MCF 10A (cell line): ENCODE data around the gene SMIM27. TPM values are rescaled to one million over a fixed set of nuclear protein-coding genes. Genes with fewer than 3 reads are reported as not detected.

ENCODE experiments used
- BruUV-seq: library from RNA; stranded (reverse); fragments of 400-500 nt; replicated peaks from 2 replicates; lab custom pipeline; 2021; lab: Mats Ljungman, UMichigan
- CTCF ChIA-PET: fragments of 300-600 bp; sonication (Branson Sonifier 250); formaldehyde crosslinking; extraction: SDS; loops from one replicate; lab custom pipeline; 2021; ENCODE audit warnings: antibody characterized with exemption, inconsistent platforms; lab: Yijun Ruan, JAX
- POLR2A ChIA-PET: fragments of 300-600, 350-650 bp; sonication (Branson Sonifier 250); formaldehyde crosslinking; extraction: SDS; loops from one replicate; lab custom pipeline; 2020; ENCODE audit warnings: antibody characterized with exemption, inconsistent platforms; lab: Yijun Ruan, JAX
- DNase-seq: peaks from one replicate; pipeline ENCODE4 v3.0.0-alpha.2; 2018; ENCODE audit not compliant: unreplicated experiment
- H3K27ac Mint-ChIP-seq: one replicate; pipeline ENCODE4 v1.8.0; 2022; ENCODE audit warnings: mild to moderate bottlenecking, low read depth, mixed read lengths; ENCODE audit not compliant: unreplicated experiment
- H3K27me3 Mint-ChIP-seq: one replicate; pipeline ENCODE4 v1.8.0; 2022; ENCODE audit warnings: mixed read lengths; ENCODE audit not compliant: insufficient read depth, unreplicated experiment
- H3K36me3 Mint-ChIP-seq: one replicate; pipeline ENCODE4 v1.8.0; 2022; ENCODE audit warnings: mild to moderate bottlenecking, moderate library complexity, mixed read lengths; ENCODE audit not compliant: insufficient read depth, unreplicated experiment
- H3K4me1 Mint-ChIP-seq: one replicate; pipeline ENCODE4 v1.8.0; 2022; ENCODE audit warnings: mixed read lengths; ENCODE audit not compliant: insufficient read depth, unreplicated experiment
- H3K4me3 Mint-ChIP-seq: one replicate; pipeline ENCODE4 v1.8.0; 2022; ENCODE audit warnings: mild to moderate bottlenecking, moderate library complexity, mixed read lengths; ENCODE audit not compliant: unreplicated experiment
- H3K9me3 Mint-ChIP-seq: one replicate; pipeline ENCODE4 v1.8.0; 2022; ENCODE audit warnings: mixed read lengths; ENCODE audit not compliant: unreplicated experiment
- CTCF ChIP-seq: fragments of 200-600 bp; IDR thresholded peaks from one replicate; pipeline ENCODE4 v1.8.0; 2022; ENCODE audit warnings: antibody characterized with exemption, mild to moderate bottlenecking; ENCODE audit not compliant: unreplicated experiment
- intact Hi-C: fragments of 100-400 bp; cut with micrococcal nuclease; formaldehyde crosslinking; loops from 2 replicates; pipeline ENCODE4 v1.14.1; 2022
- total RNA-seq: library from RNA; stranded (reverse); gene quantifications from 2 replicates; pipeline ENCODE4 v1.2.3, GENCODE V29; 2022

The SMIM27 gene
- total RNA-seq, 1 experiment from 2014 or later, result 7.8 TPM

- CTCF ChIA-PET, result interaction anchor here (0.6 to 20.5 kb wide), 17 partner anchors 8 to 395 kb away, joined by 3 to 601 read pairs (median 4); partner anchors contain the start of genes ACO1 and RIGI
- POLR2A ChIA-PET, result interaction anchor here (0.5 to 4.0 kb wide), 18 partner anchors 15 to 587 kb away, joined by 3 to 61 read pairs (median 5); partner anchors contain the start of genes ACO1, DNAJA1, RIGI and SMIM27
Observed at GRCh38 chr9:32572900-32573523, 20.9 kb downstream of the SMIM27 start, which contains the start of gene NDUFB6. TSS of gene NDUFB6 (minus strand) at chr9:32573159. CDS start at chr9:32573060, 99 bp downstream.

GRCh38 chr9:32573821-32574220, 21.7 kb downstream of the SMIM27 start:
- ChIA-PET POLR2A (interaction anchor here (0.5 to 4.0 kb wide), 14 partner anchors 14 to 452 kb away, joined by 3 to 61 read pairs (median 5); partner anchors contain the start of genes ACO1, DNAJA1, RIGI and SMIM27), CTCF (interaction anchor here (0.6 to 20.5 kb wide), 13 partner anchors 8 to 394 kb away, joined by 3 to 601 read pairs (median 4); partner anchors contain the start of genes ACO1 and RIGI)
- no peak for TF ChIP-seq CTCF
- H3K4me1 Mint-ChIP-seq, result peaks cover 13% of the 10 kb centered on the region
- H3K4me3 Mint-ChIP-seq, result peak overlapping the region; percentile 93
- BruUV-seq, result no TSS peak
- no peaks in the 10 kb centered on the region for H3K9me3 Mint-ChIP-seq
- H3K27me3 Mint-ChIP-seq, result no peaks in the 10 kb centered on the region
- DNase-seq, result no peak
- H3K27ac Mint-ChIP-seq, result no peak overlapping the region
- intact Hi-C loops, result loop anchor here (5.0 kb wide), 1 partner anchor 137 kb away; no protein-coding TSS in a partner anchor
- H3K36me3 Mint-ChIP-seq, result peaks cover 8% of the 10 kb centered on the region

More at GRCh38 chr9:32572900-32573523, 20.9 kb downstream of the SMIM27 start, which contains the start of gene NDUFB6:
- intact Hi-C loops, result loop anchor here (1.0 to 5.0 kb wide), 4 partner anchors 21 to 195 kb away; partner anchors contain the start of genes RIGI, SMIM27 and TOPORS
- DNase-seq, result peak; percentile 89
- H3K9me3 Mint-ChIP-seq, result no peaks in the 10 kb centered on the region
- H3K27ac Mint-ChIP-seq, result peak within 1 kb of the TSS; percentile 90
- H3K4me3 Mint-ChIP-seq, result peak within 1 kb of the TSS; percentile 93
- H3K27me3 Mint-ChIP-seq, result no peaks in the 10 kb centered on the region
- TF ChIP-seq CTCF, result no peak
- no TSS peak for BruUV-seq
- H3K36me3 Mint-ChIP-seq, result peaks cover 9% of the 10 kb centered on the region
- H3K4me1 Mint-ChIP-seq, result peaks cover 13% of the 10 kb centered on the region

- DNase-seq, result no peak
- no peak overlapping the region for H3K27ac Mint-ChIP-seq
- H3K4me3 Mint-ChIP-seq, result no peak overlapping the region
- no peaks in the 10 kb centered on the region for H3K9me3 Mint-ChIP-seq
- intact Hi-C loops, result loop anchor here (5.0 kb wide), 1 partner anchor 138 kb away; no protein-coding TSS in a partner anchor
- CTCF ChIA-PET, result interaction anchor here (0.6 to 20.5 kb wide), 5 partner anchors 49 to 859 kb away, joined by 3 to 601 read pairs (median 7); partner anchors contain the start of genes ACO1 and RIGI
- no peak for TF ChIP-seq CTCF
- H3K36me3 Mint-ChIP-seq, result peaks cover 8% of the 10 kb centered on the region
- POLR2A ChIA-PET, result interaction anchor here (0.6 to 4.0 kb wide), 5 partner anchors 39 to 450 kb away, joined by 3 to 49 read pairs (median 3); partner anchors contain the start of genes ACO1 and DNAJA1
- H3K4me1 Mint-ChIP-seq, result peaks cover 11% of the 10 kb centered on the region
- no peaks in the 10 kb centered on the region for H3K27me3 Mint-ChIP-seq
- BruUV-seq, result no TSS peak
Observed at GRCh38 chr9:32574858-32575257, 22.7 kb downstream of the SMIM27 start.

GRCh38 chr9:32577316-32577715, 25.2 kb downstream of the SMIM27 start:
- Mint-ChIP-seq H3K4me1 (peaks cover 6% of the 10 kb centered on the region), H3K36me3 (no peaks in the 10 kb centered on the region), H3K27ac (no peak overlapping the region), H3K9me3 (no peaks in the 10 kb centered on the region), H3K4me3 (no peak overlapping the region), H3K27me3 (no peaks in the 10 kb centered on the region)
- ChIA-PET CTCF (interaction anchor here (0.8 to 20.5 kb wide), 6 partner anchors 51 to 393 kb away, joined by 3 to 601 read pairs (median 3); partner anchors contain the start of gene RIGI), POLR2A (interaction anchor here (2.3 kb wide), 1 partner anchor 199 kb away, joined by 9 read pairs; no protein-coding TSS in a partner anchor)
- DNase-seq, result no peak
- BruUV-seq, result no TSS peak
- intact Hi-C loops, result no loop called here
- no peak for TF ChIP-seq CTCF
